Measurements from ENCODE around the gene CEP72. TPM values are rescaled to one million over a fixed set of nuclear protein-coding genes. Genes with fewer than 3 reads are reported as not detected.

The CEP72 gene
- polyA plus RNA-seq, 1 experiment = 1.7 TPM

GRCh38 chr5:568061-568781, 43.9 kb upstream of the CEP72 start:
- DNase-seq (ENCODE audit: low read depth) = no peak
- H3K27me3 ChIP-seq (ENCODE audit: control insufficient read depth, insufficient read depth, low read length) = peaks cover 22% of the 10 kb centered on the region
- no peak overlapping the region for H3K4me3 ChIP-seq (ENCODE audit: low read depth, low read length)
- TF ChIP-seq, protein P1, sequence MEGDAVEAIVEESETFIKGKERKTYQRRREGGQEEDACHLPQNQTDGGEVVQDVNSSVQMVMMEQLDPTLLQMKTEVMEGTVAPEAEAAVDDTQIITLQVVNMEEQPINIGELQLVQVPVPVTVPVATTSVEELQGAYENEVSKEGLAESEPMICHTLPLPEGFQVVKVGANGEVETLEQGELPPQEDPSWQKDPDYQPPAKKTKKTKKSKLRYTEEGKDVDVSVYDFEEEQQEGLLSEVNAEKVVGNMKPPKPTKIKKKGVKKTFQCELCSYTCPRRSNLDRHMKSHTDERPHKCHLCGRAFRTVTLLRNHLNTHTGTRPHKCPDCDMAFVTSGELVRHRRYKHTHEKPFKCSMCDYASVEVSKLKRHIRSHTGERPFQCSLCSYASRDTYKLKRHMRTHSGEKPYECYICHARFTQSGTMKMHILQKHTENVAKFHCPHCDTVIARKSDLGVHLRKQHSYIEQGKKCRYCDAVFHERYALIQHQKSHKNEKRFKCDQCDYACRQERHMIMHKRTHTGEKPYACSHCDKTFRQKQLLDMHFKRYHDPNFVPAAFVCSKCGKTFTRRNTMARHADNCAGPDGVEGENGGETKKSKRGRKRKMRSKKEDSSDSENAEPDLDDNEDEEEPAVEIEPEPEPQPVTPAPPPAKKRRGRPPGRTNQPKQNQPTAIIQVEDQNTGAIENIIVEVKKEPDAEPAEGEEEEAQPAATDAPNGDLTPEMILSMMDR (IDR thresholded peaks at IDR 0.05; ENCODE audit: insufficient read depth, low read depth, low read length) = no peak
- ChIA-PET POLR2A (no interaction called here), CTCF (interaction anchor here (0.8 kb wide), 1 partner anchor 9 kb away, joined by 4 read pairs; no protein-coding TSS in a partner anchor)
- H3K36me3 ChIP-seq (ENCODE audit: control insufficient read depth, insufficient read depth, low read length) = no peaks in the 10 kb centered on the region

DNA sequence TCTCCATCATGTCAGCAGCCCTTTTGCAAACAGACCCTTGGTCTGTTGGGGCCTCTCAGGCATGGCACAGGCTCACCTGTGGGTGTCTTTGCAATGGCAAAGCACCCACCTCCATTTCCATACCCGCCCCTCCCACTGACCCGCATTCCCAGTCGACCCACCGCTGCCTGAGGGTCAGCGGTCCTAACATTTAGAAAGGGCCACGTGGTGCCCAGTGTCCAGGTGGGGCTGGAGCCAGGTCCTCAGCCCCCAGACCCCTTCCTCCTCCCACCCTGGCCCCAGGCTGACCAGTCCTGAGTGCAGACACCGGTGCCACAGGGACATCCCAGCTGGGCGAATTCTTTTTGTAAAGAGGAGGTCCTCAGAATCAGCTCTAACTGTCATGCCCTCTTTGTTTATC, 43.3 kb upstream of the CEP72 start:
- Histone ChIP-seq H3K4me3 (ENCODE audit: low read depth, low read length) (no peak overlapping the region), H3K27me3 (ENCODE audit: control insufficient read depth, insufficient read depth, low read length) (peaks cover 25% of the 10 kb centered on the region), H3K36me3 (ENCODE audit: control insufficient read depth, insufficient read depth, low read length) (no peaks in the 10 kb centered on the region)
- ChIA-PET POLR2A (no interaction called here), CTCF (interaction anchor here (0.8 kb wide), 1 partner anchor 9 kb away, joined by 4 read pairs; no protein-coding TSS in a partner anchor)
- DNase-seq (ENCODE audit: low read depth) = no peak
- TF ChIP-seq, protein P1 (IDR thresholded peaks at IDR 0.05; ENCODE audit: insufficient read depth, low read depth, low read length) = no peak

- Histone ChIP-seq H3K27me3 (ENCODE audit: control insufficient read depth, insufficient read depth, low read length) (peaks cover 28% of the 10 kb centered on the region), H3K36me3 (ENCODE audit: control insufficient read depth, insufficient read depth, low read length) (no peaks in the 10 kb centered on the region), H3K4me3 (ENCODE audit: low read depth, low read length) (no peak overlapping the region)
- DNase-seq (ENCODE audit: low read depth) = no peak
- TF ChIP-seq, protein P1 (IDR thresholded peaks at IDR 0.05; ENCODE audit: insufficient read depth, low read depth, low read length) = no peak
- CTCF ChIA-PET = no interaction called here
- POLR2A ChIA-PET = no interaction called here
Measured at GRCh38 chr5:569358-569867, 42.7 kb upstream of the CEP72 start.

- DNase-seq (ENCODE audit: low read depth) = no peak
- CTCF ChIA-PET = no interaction called here
- Histone ChIP-seq H3K4me3 (ENCODE audit: low read depth, low read length) (no peak overlapping the region), H3K36me3 (ENCODE audit: control insufficient read depth, insufficient read depth, low read length) (no peaks in the 10 kb centered on the region), H3K27me3 (ENCODE audit: control insufficient read depth, insufficient read depth, low read length) (peaks cover 28% of the 10 kb centered on the region)
- POLR2A ChIA-PET = no interaction called here
- TF ChIP-seq, protein P1 (IDR thresholded peaks at IDR 0.05; ENCODE audit: insufficient read depth, low read depth, low read length) = no peak
Measured at GRCh38 chr5:569868-570361, 42.2 kb upstream of the CEP72 start.

- ChIA-PET CTCF (no interaction called here), POLR2A (no interaction called here)
- H3K27me3 ChIP-seq (ENCODE audit: control insufficient read depth, insufficient read depth, low read length) = peaks cover 30% of the 10 kb centered on the region
Measured at GRCh38 chr5:570446-570845, 41.7 kb upstream of the CEP72 start.

More at GRCh38 chr5:570446-570845, 41.7 kb upstream of the CEP72 start:
- Histone ChIP-seq H3K36me3 (ENCODE audit: control insufficient read depth, insufficient read depth, low read length) (no peaks in the 10 kb centered on the region), H3K4me3 (ENCODE audit: low read depth, low read length) (no peak overlapping the region)
- no peak for DNase-seq (ENCODE audit: low read depth)
- TF ChIP-seq, protein P1 (IDR thresholded peaks at IDR 0.05; ENCODE audit: insufficient read depth, low read depth, low read length) = no peak
